Aorta (tissue), 5 donors: ENCODE results near the gene DDX53. TPM values are rescaled to one million over a fixed set of nuclear protein-coding genes. Genes with fewer than 3 reads are reported as not detected.

Experiments
- ATAC-seq: fragments of 200-7000 bp; cut with Tn5 transposase; one replicate; pipeline ENCODE4 v1.9.1; 2022; ENCODE audit warnings: moderate library complexity; ENCODE audit not compliant: low FRiP score
- DNase-seq, 2 donors: peaks; one replicate each; pipeline ENCODE4 v3.0.0-alpha.2; 2020
- H3K27ac ChIP-seq, 2 donors: one replicate each; pipeline ENCODE4 v1.5.1; 2013; ENCODE audit warnings: low read length in 2 of 2, mild to moderate bottlenecking in 2 of 2, moderate library complexity in 2 of 2, control low read depth in 1 of 2, inconsistent platforms in 1 of 2, low read depth in 1 of 2
- H3K27me3 ChIP-seq, 2 donors: one replicate each; pipeline ENCODE4 v1.6.1; 2013; ENCODE audit warnings: control low read depth in 1 of 2, low read length in 1 of 2, mild to moderate bottlenecking in 1 of 2, moderate library complexity in 1 of 2; ENCODE audit not compliant: insufficient read depth in 2 of 2, control insufficient read depth in 1 of 2
- H3K36me3 ChIP-seq, 2 donors: one replicate each; pipeline ENCODE4 v1.6.1; 2013; ENCODE audit warnings: control low read depth in 1 of 2, low read length in 1 of 2, mild to moderate bottlenecking in 1 of 2; ENCODE audit not compliant: insufficient read depth in 2 of 2, control insufficient read depth in 1 of 2
- H3K4me1 ChIP-seq, 2 donors: one replicate each; pipeline ENCODE4 v1.6.1; 2013; ENCODE audit warnings: low read length in 2 of 2, control low read depth in 1 of 2, mild to moderate bottlenecking in 1 of 2, moderate library complexity in 1 of 2; ENCODE audit not compliant: insufficient read depth in 2 of 2, control insufficient read depth in 1 of 2
- H3K4me3 ChIP-seq, 2 donors: one replicate each; pipeline ENCODE4 v1.5.1; 2013; ENCODE audit warnings: low read length in 2 of 2, control low read depth in 1 of 2, mild to moderate bottlenecking in 1 of 2
- H3K9me3 ChIP-seq: one replicate; pipeline ENCODE4 v1.6.1; 2013; ENCODE audit warnings: mild to moderate bottlenecking, low read length; ENCODE audit not compliant: control insufficient read depth
- WGBS, 2 donors: extraction: QIAGEN DNeasy Blood & Tissue Kit; methylation state at CpG; one replicate each; pipeline ENCODE4 v1.1.7; 2013; 5-methylcytosine and 5-hydroxymethylcytosine counted together
- intact Hi-C, 2 donors: fragments of 100-400 bp; cut with DNase I; formaldehyde crosslinking; loops; one replicate each; pipeline versions ENCODE4 v1.14.2 to v1.15.0; 2022
- long read RNA-seq, 2 donors: library from polyadenylated mRNA; unstranded; transcript quantifications; one replicate each; pipeline ENCODE4 v2.0.0, GENCODE V29; 2020 to 2021
- polyA plus RNA-seq, 2 donors: library from polyadenylated mRNA; stranded (reverse); fragments of 200-250 nt; gene quantifications; one replicate each; pipeline ENCODE4 v1.2.3, GENCODE V29; 2013
- total RNA-seq, 2 donors: library from RNA; stranded (reverse); fragmentation: NEBNext Ultra II Directional; extraction: Animal tissue kit (Norgen Biotek cat#: 25700); gene quantifications; one replicate each; pipeline ENCODE4 v1.2.1, GENCODE V29; 2021
- donor health status: healthy with polysubstance abuse.
- donor health status: Bipolar disorder and iron deficiency.
- donor health status: DM: no; HTN: no; CAD: no.
- donor health status: DM: no; HTN: no; CAD: no.
- donor health status: DM: yes; HTN: yes; CAD: no.

Gene DDX53
- not detected for total RNA-seq
- not detected for polyA plus RNA-seq
- long read RNA-seq, donor 1 = 0 reads
- long read RNA-seq, donor 2 = 0 reads

DNA sequence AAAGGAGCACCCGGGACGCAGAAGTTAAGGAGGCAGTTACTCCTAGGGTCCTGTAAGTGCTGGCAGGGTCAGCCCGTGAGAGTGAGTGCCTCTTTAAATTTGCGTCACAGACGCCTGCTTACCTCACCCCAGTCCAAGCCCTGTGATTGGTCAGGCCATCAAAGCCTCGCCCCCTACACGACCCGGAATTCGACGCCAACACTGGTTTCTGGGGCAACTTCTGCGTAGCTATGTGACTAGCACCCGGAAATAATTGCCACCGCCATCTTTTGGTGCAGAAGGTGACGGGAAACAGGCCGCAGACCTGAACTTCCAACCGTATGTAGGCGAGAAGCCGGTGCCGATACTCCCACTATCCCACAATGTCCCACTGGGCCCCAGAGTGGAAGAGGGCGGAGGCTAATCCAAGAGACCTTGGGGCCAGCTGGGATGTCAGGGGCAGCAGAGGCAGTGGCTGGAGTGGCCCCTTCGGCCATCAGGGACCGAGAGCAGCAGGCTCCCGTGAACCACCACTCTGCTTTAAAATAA lies at the start of gene DDX53:
TSS of gene DDX53 (plus strand) at position 265 of the 528 bp plus-strand sequence. CDS start at position 363, 98 bp downstream.
- Histone ChIP-seq H3K27ac (no peak within 1 kb of the TSS), H3K9me3 (no peaks in the 10 kb centered on the region), H3K27me3 (no peaks in the 10 kb centered on the region), H3K36me3 (no peaks in the 10 kb centered on the region), H3K4me1 (no peaks in the 10 kb centered on the region), H3K4me3 (no peak within 1 kb of the TSS)
- no peak for ATAC-seq
- DNase-seq = no peak
- intact Hi-C loops = no loop called here
- WGBS, 2 donors = 78 to 96% methylated on average over 23 of the region's 23 CpGs

GRCh38 chrX:22950269-22951266 lies 49.2 kb upstream of the DDX53 start:
- H3K27me3 ChIP-seq = no peaks in the 10 kb centered on the region
- 68 to 71% methylated on average over 5 of the region's 5 CpGs for WGBS, 2 donors
- DNase-seq = no peak
- intact Hi-C loops = no loop called here
- no peaks in the 10 kb centered on the region for H3K4me1 ChIP-seq
- H3K27ac ChIP-seq = no peak overlapping the region
- H3K9me3 ChIP-seq = no peaks in the 10 kb centered on the region
- H3K36me3 ChIP-seq = no peaks in the 10 kb centered on the region
- no peak for ATAC-seq
- no peak overlapping the region for H3K4me3 ChIP-seq

DNA sequence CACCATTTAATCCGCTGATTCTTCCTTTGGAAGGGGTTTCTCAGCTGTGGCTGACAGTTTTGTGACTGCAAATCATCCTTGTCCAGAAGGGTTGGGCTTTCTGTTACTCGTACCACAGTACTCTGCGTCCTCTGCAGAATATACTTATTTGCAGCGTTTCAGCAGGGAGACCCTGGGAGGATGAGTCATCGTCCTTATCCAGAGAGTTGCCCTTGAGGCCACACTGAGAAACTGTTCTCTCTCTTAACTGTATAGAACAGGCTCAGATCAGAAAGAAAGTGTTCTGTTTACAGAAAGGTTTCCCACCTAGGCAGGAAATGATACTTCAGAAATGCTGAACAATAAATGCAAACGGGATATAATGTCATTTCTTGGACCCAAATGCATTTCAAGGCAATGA lies 47.8 kb upstream of the DDX53 start:
- Histone ChIP-seq H3K27ac (no peak overlapping the region), H3K36me3 (no peaks in the 10 kb centered on the region), H3K9me3 (no peaks in the 10 kb centered on the region), H3K4me3 (no peak overlapping the region), H3K27me3 (no peaks in the 10 kb centered on the region), H3K4me1 (no peaks in the 10 kb centered on the region)
- 41% methylated on average over 6 of the region's 6 CpGs for WGBS, 2 donors
- intact Hi-C loops = no loop called here
- ATAC-seq = no peak
- DNase-seq = no peak

DNA sequence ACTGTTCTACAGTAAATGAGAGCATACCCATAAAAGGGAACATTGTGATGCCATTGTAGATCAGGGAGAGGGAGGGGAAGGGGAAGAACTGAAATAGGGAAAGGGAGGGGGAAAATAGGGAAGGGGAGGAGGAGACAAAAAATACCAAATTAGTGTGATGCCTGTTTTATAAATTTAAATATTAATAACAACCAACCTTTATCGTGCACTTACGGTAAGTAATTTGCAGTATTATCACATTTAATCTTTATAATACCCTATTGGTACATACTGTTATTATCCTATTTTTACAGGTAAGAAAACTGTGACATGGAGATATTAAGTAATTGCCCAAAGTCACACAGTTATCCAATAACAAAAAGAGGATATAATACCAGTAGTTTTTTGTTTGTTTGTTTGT lies 41.5 kb upstream of the DDX53 start:
- no peak for ATAC-seq
- no peaks in the 10 kb centered on the region for H3K36me3 ChIP-seq

GRCh38 chrX:22959204-22959920 lies 40.4 kb upstream of the DDX53 start:
- Histone ChIP-seq H3K27me3 (no peaks in the 10 kb centered on the region), H3K4me3 (no peak overlapping the region), H3K36me3 (no peaks in the 10 kb centered on the region), H3K27ac (no peak overlapping the region), H3K4me1 (peaks cover 0 to 2% of the 10 kb centered on the region in 2 donors), H3K9me3 (no peaks in the 10 kb centered on the region)
- intact Hi-C loops = no loop called here
- ATAC-seq (no peak), DNase-seq (no peak)
- 11 to 24% methylated on average over 4 of the region's 4 CpGs for WGBS, 2 donors

More for the DNA sequence above, 41.5 kb upstream of the DDX53 start:
- no peak for DNase-seq
- 92 to 97% methylated on average over 2 of the region's 2 CpGs for WGBS, 2 donors
- intact Hi-C loops = no loop called here
- Histone ChIP-seq H3K27me3 (no peaks in the 10 kb centered on the region), H3K4me3 (no peak overlapping the region), H3K27ac (no peak overlapping the region), H3K4me1 (peaks cover 0 to 2% of the 10 kb centered on the region in 2 donors), H3K9me3 (no peaks in the 10 kb centered on the region)

GRCh38 chrX:22963196-22963595 lies 36.6 kb upstream of the DDX53 start:
- WGBS, 2 donors = 55 to 60% methylated on average over 2 of the region's 2 CpGs
- no peaks in the 10 kb centered on the region for H3K27me3 ChIP-seq
- H3K4me3 ChIP-seq = no peak overlapping the region
- intact Hi-C loops = no loop called here
- ATAC-seq (no peak), DNase-seq (no peak)
- H3K27ac ChIP-seq = no peak overlapping the region
- H3K4me1 ChIP-seq = peaks cover 0 to 2% of the 10 kb centered on the region in 2 donors
- H3K9me3 ChIP-seq = no peaks in the 10 kb centered on the region
- H3K36me3 ChIP-seq = no peaks in the 10 kb centered on the region

GRCh38 chrX:22968494-22968893 lies 31.3 kb upstream of the DDX53 start:
- ATAC-seq = no peak
- Histone ChIP-seq H3K36me3 (no peaks in the 10 kb centered on the region), H3K9me3 (no peaks in the 10 kb centered on the region), H3K27me3 (no peaks in the 10 kb centered on the region), H3K4me1 (no peaks in the 10 kb centered on the region), H3K27ac (no peak overlapping the region), H3K4me3 (no peak overlapping the region)
- WGBS, 2 donors = 31 to 71% methylated on average over 2 of the region's 2 CpGs
- intact Hi-C loops = no loop called here
- no peak for DNase-seq

- H3K27ac ChIP-seq = no peak overlapping the region
- intact Hi-C loops = no loop called here
- H3K4me1 ChIP-seq = no peaks in the 10 kb centered on the region
- H3K9me3 ChIP-seq = no peaks in the 10 kb centered on the region
- no peak for DNase-seq
- H3K4me3 ChIP-seq = no peak overlapping the region
- H3K27me3 ChIP-seq = no peaks in the 10 kb centered on the region
- ATAC-seq = no peak
- 38 to 55% methylated on average over 1 of the region's 1 CpG for WGBS, 2 donors
- no peaks in the 10 kb centered on the region for H3K36me3 ChIP-seq
These were observed 30.3 kb upstream of the DDX53 start for GRCh38 chrX:22969411-22969810.
